Thoracic aorta (tissue), 2 donors: ENCODE results near the gene NAPG. TPM values are rescaled to one million over a fixed set of nuclear protein-coding genes. Genes with fewer than 3 reads are reported as not detected.
"Not testable (repeated sequence)": the region's sequence is repeated elsewhere in the genome, so short reads cannot be mapped to it uniquely, and the experiment has no call there.

Experiments
- ATAC-seq: fragments of 150-250 bp; one replicate; pipeline ENCODE4 v1.8.0; 2017; ENCODE audit warnings: low read depth; ENCODE audit not compliant: insufficient number of reproducible peaks, low FRiP score
- DNase-seq: peaks from one replicate; pipeline ENCODE4 v3.0.0-alpha.2; 2020; ENCODE audit warnings: low spot score
- H3K27ac ChIP-seq, 2 donors: fragments of 200-600 bp; sonication (generic); 1 replicate in 1 of 2; 2 replicates in 1 of 2; pipeline ENCODE4 v1.5.1; 2016; ENCODE audit warnings: mild to moderate bottlenecking in 2 of 2, moderate library complexity in 2 of 2
- H3K27me3 ChIP-seq: fragments of 200-600 bp; sonication (generic); replicated peaks from 2 replicates; pipeline ENCODE4 v1.6.0; 2016; ENCODE audit warnings: mild to moderate bottlenecking; ENCODE audit not compliant: insufficient read depth
- H3K36me3 ChIP-seq: fragments of 200-600 bp; sonication (generic); one replicate; pipeline ENCODE4 v1.5.1; 2016
- H3K4me1 ChIP-seq, 2 donors: fragments of 200-600 bp; sonication (generic); 1 replicate in 1 of 2; 2 replicates in 1 of 2; pipeline versions ENCODE4 v1.5.1 to v1.6.0; 2016; ENCODE audit warnings: low read depth in 2 of 2, mild to moderate bottlenecking in 1 of 2; ENCODE audit not compliant: control insufficient read depth in 1 of 2
- H3K4me3 ChIP-seq: fragments of 200-600 bp; sonication (generic); 2 replicates; pipeline ENCODE4 v1.5.1; 2016; ENCODE audit warnings: mild to moderate bottlenecking
- H3K9me3 ChIP-seq: fragments of 200-600 bp; sonication (generic); 2 replicates; pipeline ENCODE4 v1.5.1; 2016
- total RNA-seq, 2 donors: library from RNA; depleted of rRNA; stranded (reverse); fragments of >200 nt; gene quantifications; one replicate each; pipeline versions ENCODE4 v1.1.0 to v1.2.3, GENCODE V29; 2016
- TF ChIP-seq, protein P1 (sequence below): fragments of 200-600 bp; sonication (generic); IDR thresholded peaks from one replicate; pipeline ENCODE4 v1.5.1; 2019; ENCODE audit warnings: antibody characterized with exemption

NAPG gene
- total RNA-seq, 2 donors from 2014 or later, result 30.1 to 47.8 TPM

DNA sequence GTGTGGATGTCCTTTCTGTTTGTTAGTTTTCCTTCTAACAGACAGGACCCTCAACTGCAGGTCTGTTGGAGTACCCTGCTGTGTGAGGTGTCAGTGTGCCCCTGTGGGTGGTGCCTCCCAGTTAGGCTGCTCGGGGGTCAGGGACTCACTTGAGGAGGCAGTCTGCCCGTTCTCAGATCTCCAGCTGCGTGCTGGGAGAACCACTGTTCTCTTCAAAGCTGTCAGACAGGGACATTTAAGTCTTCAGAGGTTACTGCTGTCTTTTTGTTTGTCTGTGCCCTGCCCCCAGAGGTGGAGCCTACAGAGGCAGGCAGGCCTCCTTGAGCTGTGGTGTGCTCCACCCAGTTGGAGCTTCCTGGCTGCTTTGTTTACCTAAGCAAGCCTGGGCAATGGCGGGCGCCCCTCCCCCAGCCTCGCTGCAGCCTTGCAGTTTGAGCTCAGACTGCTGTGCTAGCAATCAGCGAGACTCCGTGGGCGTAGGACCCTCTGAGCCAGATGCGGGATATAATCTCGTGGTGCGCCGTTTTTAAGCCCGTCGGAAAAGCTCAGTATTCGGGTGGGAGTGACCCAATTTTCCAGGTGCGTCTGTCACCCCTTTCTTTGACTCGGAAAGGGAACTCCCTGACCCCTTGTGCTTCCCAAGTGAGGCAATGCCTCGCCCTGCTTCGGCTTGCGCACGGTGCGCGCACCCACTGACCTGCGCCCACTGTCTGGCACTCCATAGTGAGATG, 52.2 kb downstream of the NAPG start:
- H3K4me1 ChIP-seq, H3K27ac ChIP-seq, DNase-seq, H3K4me3 ChIP-seq, H3K36me3 ChIP-seq, H3K27me3 ChIP-seq, H3K9me3 ChIP-seq, ATAC-seq: not testable (repeated sequence)

DNA sequence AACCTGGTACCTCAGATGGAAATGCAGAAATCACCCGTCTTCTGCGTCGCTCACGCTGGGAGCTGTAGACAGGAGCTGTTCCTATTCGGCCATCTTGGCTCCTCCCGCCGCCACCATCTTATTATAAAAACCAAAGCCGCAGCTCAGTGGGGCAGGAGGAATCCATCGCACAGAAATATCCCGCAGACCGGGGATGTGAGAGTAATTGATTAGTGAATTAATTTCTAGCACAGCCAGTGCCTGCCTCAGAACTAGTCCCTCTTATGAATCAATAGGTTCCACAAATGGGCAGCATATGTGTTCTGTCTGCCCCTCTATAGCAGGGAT, 52.7 kb downstream of the NAPG start:
- H3K9me3 ChIP-seq, H3K4me3 ChIP-seq, H3K27me3 ChIP-seq, H3K4me1 ChIP-seq, DNase-seq, H3K36me3 ChIP-seq, H3K27ac ChIP-seq, ATAC-seq: not testable (repeated sequence)

DNA sequence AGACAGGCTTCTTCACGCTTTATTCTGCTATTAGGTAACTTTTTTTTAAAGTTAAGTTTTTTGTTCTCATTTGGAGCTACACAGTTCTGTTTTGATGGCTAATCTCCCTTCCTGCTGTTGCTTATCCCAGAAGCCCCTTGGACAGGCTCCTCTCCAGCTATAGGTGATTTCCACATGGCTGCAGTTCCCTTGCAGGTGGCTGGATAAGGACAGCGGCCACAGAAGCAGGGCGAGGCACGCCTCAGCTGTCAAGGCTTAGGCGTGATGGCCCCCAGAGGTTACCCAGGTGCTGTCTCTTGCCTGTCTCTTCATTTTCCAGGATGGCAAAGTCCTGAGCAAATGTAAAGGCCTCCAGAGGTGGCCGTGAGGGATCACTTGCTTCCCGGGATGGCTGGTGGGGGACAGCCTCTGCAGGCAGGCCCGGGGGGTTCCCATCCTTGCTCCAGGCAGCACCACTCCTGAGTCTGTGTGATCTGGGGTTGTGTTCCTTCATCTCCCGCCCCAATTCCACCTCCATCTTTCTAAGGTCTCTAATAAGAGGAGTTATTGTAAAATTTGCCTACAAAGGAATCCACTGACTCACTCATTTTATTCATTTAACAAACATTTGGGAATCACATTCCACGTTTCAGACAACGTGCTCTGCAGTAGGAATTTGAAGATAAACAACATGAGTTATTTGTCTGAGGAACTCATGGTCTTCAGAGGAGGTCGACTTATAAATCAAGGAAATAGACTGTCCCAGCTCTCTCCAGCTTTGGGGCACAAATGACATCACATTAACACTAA, 53.4 kb downstream of the NAPG start:
- DNase-seq (no peak), ATAC-seq (no peak)
- H3K9me3 ChIP-seq, result no peaks in the 10 kb centered on the region
- TF ChIP-seq, protein P1, sequence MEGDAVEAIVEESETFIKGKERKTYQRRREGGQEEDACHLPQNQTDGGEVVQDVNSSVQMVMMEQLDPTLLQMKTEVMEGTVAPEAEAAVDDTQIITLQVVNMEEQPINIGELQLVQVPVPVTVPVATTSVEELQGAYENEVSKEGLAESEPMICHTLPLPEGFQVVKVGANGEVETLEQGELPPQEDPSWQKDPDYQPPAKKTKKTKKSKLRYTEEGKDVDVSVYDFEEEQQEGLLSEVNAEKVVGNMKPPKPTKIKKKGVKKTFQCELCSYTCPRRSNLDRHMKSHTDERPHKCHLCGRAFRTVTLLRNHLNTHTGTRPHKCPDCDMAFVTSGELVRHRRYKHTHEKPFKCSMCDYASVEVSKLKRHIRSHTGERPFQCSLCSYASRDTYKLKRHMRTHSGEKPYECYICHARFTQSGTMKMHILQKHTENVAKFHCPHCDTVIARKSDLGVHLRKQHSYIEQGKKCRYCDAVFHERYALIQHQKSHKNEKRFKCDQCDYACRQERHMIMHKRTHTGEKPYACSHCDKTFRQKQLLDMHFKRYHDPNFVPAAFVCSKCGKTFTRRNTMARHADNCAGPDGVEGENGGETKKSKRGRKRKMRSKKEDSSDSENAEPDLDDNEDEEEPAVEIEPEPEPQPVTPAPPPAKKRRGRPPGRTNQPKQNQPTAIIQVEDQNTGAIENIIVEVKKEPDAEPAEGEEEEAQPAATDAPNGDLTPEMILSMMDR, result no peak
- H3K4me3 ChIP-seq, result no peak overlapping the region
- no peaks in the 10 kb centered on the region for H3K36me3 ChIP-seq
- H3K27me3 ChIP-seq, result no peaks in the 10 kb centered on the region
- no peaks in the 10 kb centered on the region for H3K4me1 ChIP-seq
- no peak overlapping the region for H3K27ac ChIP-seq

DNA sequence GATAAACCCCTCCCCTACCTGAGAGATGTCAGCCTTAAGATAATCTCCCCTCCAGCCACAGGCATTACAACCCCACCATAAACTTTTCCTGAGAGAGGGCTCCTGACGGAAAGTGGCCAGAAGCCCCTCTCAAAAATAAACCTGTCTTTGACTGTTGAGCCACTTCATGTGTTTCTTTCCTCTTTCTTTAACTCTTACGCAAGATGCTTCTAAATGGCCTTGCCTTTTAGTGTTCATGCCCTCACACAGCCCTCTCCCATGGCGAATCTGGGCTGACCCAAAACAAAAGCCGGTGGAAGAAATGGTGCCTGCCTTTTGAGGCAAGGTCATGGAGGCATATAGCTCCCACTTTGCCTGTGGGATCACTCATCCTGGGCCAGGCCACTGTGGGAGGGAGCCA, 54.4 kb downstream of the NAPG start:
- Histone ChIP-seq H3K27me3 (no peaks in the 10 kb centered on the region), H3K36me3 (no peaks in the 10 kb centered on the region), H3K9me3 (no peaks in the 10 kb centered on the region), H3K27ac (no peak overlapping the region), H3K4me1 (no peaks in the 10 kb centered on the region), H3K4me3 (no peak overlapping the region)
- TF ChIP-seq, protein P1, result no peak
- no peak for ATAC-seq
- no peak for DNase-seq

DNA sequence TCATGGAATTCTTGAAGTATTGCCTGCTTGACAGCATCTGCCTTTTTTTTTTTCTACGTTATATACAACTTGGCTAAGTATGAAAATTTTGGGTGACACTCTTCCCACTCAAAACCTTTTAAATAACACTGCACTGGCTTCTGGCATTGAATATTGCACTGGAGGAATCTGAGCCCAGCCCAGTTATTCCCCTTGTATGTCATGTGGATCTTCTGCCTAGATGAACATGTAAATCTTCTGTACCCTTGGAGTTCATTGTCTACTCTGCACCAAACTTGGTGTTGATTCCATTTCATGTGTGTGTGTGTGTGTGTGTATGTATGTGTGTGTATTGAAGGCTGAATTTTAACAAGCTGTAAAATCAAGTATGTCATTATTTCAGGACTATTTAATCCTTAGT, 59.4 kb downstream of the NAPG start:
- no peak overlapping the region for H3K4me3 ChIP-seq
- H3K27ac ChIP-seq, result no peak overlapping the region
- H3K9me3 ChIP-seq, result no peaks in the 10 kb centered on the region
- DNase-seq, result no peak
- H3K27me3 ChIP-seq, result no peaks in the 10 kb centered on the region
- TF ChIP-seq, protein P1, result no peak
- H3K4me1 ChIP-seq, result no peaks in the 10 kb centered on the region
- H3K36me3 ChIP-seq, result no peaks in the 10 kb centered on the region
- no peak for ATAC-seq

DNA sequence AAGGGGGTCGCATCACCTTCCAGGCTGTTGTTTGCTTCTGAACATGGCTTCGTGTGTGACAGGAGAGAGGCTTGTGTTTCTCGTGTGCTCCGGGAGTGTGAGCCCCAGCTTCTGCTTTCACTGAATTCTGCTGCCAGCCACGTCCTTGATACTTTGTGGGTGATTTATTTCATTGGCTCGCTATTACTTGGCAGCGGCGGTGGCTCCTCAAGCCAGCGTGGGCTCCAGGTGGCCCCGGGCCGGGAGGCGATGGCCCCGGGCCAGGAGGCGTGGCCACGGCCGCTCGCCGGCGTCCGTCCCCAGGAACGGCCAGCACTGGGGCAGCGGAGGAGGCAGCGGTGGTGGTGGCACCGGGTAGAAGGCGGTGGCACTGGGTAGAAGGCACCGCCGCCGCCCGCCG, 63.1 kb downstream of the NAPG start:
- TF ChIP-seq, protein P1, result no peak
- Histone ChIP-seq H3K27me3 (no peaks in the 10 kb centered on the region), H3K27ac (no peak overlapping the region), H3K36me3 (no peaks in the 10 kb centered on the region), H3K9me3 (no peaks in the 10 kb centered on the region), H3K4me3 (no peak overlapping the region), H3K4me1 (no peaks in the 10 kb centered on the region)
- ATAC-seq (no peak), DNase-seq (no peak)
